ENCODE measurements around the gene DNAJB12. TPM values are rescaled to one million over a fixed set of nuclear protein-coding genes. Genes with fewer than 3 reads are reported as not detected.
"Not testable (repeated sequence)": the region's sequence is repeated elsewhere in the genome, so short reads cannot be mapped to it uniquely, and the experiment has no call there.

Gene DNAJB12
- polyA plus RNA-seq, 6 donors from 2014 or later, result 15.7 to 28.4 (median 18.6) TPM

GRCh38 chr10:72325243-72326175 lies 29.2 kb downstream of the DNAJB12 start:
- peaks cover 37 to 85% (median 76%) of the 10 kb centered on the region in 3 donors for H3K4me1 Mint-ChIP-seq
- peak overlapping the region in 2 of 6 donors; percentile 63 to 95 for H3K27ac Mint-ChIP-seq
- H3K9me3 Mint-ChIP-seq; DNase-seq; H3K27me3 Mint-ChIP-seq; ATAC-seq (ENCODE audit: low read depth in 2 of 2); H3K36me3 Mint-ChIP-seq: not testable (repeated sequence)
- H3K4me3 Mint-ChIP-seq, result peak overlapping the region in 2 of 8 donors; percentile 15 to 30

DNA sequence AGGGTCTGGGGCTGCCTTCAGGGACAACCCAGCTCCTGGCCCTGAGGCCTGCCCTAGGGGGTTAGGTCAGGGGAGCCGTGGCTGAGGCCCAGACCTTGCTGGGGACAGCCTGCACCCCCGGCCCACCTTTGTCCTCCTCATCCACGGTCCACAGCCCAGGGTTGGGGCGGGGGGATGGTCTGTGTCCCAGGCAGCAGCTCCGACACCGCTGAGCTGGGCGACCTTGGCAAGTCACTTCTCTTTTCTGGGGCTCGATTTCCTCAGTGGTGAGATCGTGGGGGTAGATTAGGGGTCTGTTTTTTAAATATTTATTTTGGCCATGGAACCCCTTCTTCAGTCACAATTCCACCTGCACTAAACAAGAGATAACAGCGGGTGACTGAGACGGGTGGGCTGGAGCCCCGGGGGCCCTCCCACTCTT lies 30.9 kb downstream of the DNAJB12 start:
- DNase-seq (peak; percentile 59), ATAC-seq (ENCODE audit: low read depth in 2 of 2) (peak; percentile 9 to 13)
- peak overlapping the region; percentile 45 to 95 (median 84) for H3K27ac Mint-ChIP-seq
- H3K27me3 Mint-ChIP-seq, result no peaks in the 10 kb centered on the region
- H3K4me1 Mint-ChIP-seq, result peaks cover 35 to 82% (median 75%) of the 10 kb centered on the region in 3 donors
- no peaks in the 10 kb centered on the region for H3K9me3 Mint-ChIP-seq
- no peaks in the 10 kb centered on the region for H3K36me3 Mint-ChIP-seq
- peak overlapping the region; percentile 57 to 87 (median 70) for H3K4me3 Mint-ChIP-seq

GRCh38 chr10:72323108-72323749 lies 31.5 kb downstream of the DNAJB12 start:
- no peaks in the 10 kb centered on the region for H3K9me3 Mint-ChIP-seq
- no peaks in the 10 kb centered on the region for H3K27me3 Mint-ChIP-seq
- H3K27ac Mint-ChIP-seq, result peak overlapping the region; percentile 69 to 93 (median 90)
- no peaks in the 10 kb centered on the region for H3K36me3 Mint-ChIP-seq
- DNase-seq (no peak), ATAC-seq (ENCODE audit: low read depth in 2 of 2) (no peak)
- H3K4me1 Mint-ChIP-seq, result peaks cover 36 to 82% (median 75%) of the 10 kb centered on the region in 3 donors
- H3K4me3 Mint-ChIP-seq, result peak overlapping the region in 7 of 8 donors; percentile 44 to 87 (median 68)

DNA sequence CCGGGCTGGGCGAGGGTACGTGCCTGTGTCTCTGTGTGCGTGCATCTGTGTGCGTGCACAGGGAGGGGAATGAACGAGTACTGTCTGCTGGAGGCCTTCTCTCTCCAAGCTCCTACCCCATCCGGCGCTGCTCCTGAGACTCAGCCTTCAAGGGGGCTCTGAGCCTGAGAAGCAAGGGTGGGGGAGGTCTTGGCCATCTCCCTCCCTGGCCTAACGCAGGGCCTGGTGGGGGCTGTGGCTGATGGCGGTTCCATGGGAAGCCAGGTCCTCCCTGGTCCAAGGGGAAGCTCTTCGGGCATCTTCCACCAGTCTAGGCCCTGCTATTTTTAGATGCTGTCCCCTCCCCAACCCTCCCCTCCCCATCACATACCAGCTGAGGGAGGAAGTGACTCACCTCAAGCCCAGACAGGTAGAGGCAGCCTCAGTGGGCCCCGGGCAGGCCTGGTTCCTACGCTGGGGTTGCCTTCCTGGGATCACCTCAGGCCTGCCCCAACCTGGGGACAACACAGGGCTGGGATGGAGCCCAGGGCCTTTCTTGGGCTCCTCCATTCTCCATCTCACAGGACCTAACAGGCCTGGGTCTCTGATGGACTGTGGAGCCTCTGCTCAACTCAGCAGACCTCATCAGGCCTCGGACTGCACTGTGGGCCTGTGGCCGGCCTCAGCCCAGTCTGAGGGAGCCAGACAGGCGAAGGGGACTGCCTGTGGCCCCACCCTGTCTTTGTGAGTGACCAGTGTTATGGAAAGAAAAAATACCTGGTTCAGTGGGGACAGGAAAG lies 32.2 kb downstream of the DNAJB12 start:
- peaks cover 39 to 82% (median 74%) of the 10 kb centered on the region in 3 donors for H3K4me1 Mint-ChIP-seq
- no peaks in the 10 kb centered on the region for H3K27me3 Mint-ChIP-seq
- DNase-seq, result no peak
- H3K27ac Mint-ChIP-seq, result peak overlapping the region in 5 of 6 donors; percentile 59 to 92 (median 88)
- H3K4me3 Mint-ChIP-seq, result peak overlapping the region in 6 of 8 donors; percentile 29 to 69 (median 53)
- no peak for ATAC-seq (ENCODE audit: low read depth in 2 of 2)
- H3K36me3 Mint-ChIP-seq, result no peaks in the 10 kb centered on the region
- H3K9me3 Mint-ChIP-seq, result no peaks in the 10 kb centered on the region

DNA sequence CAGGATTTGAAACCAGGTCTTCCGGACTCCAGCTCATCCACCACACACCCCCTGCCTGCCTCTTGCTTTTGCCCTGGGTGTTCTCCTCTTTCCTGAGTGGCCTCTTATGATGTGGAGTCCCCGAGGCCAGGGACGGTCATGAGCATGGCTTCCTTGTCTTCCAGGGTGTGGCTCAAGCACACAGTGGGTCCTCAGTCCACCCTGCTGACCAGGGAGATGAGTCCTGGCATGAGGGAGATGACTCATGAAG lies 32.8 kb downstream of the DNAJB12 start:
- ATAC-seq (ENCODE audit: low read depth in 2 of 2) (no peak), DNase-seq (no peak)
- H3K27ac Mint-ChIP-seq, result peak overlapping the region in 4 of 6 donors; percentile 23 to 93 (median 84)
- peak overlapping the region in 4 of 8 donors; percentile 5 to 69 (median 52) for H3K4me3 Mint-ChIP-seq
- no peaks in the 10 kb centered on the region for H3K9me3 Mint-ChIP-seq
- peaks cover 42 to 81% (median 76%) of the 10 kb centered on the region in 3 donors for H3K4me1 Mint-ChIP-seq
- no peaks in the 10 kb centered on the region for H3K36me3 Mint-ChIP-seq
- H3K27me3 Mint-ChIP-seq, result no peaks in the 10 kb centered on the region

- Mint-ChIP-seq H3K27ac (peak overlapping the region; percentile 85 to 99 (median 99)), H3K4me1 (peaks cover 40 to 81% (median 74%) of the 10 kb centered on the region in 3 donors), H3K4me3 (peak overlapping the region in 3 of 8 donors; percentile 36 to 92 (median 61)), H3K36me3 (no peaks in the 10 kb centered on the region), H3K9me3 (no peaks in the 10 kb centered on the region), H3K27me3 (no peaks in the 10 kb centered on the region)
- no peak for DNase-seq
- no peak for ATAC-seq (ENCODE audit: low read depth in 2 of 2)
Observed at GRCh38 chr10:72321248-72322029, 33.3 kb downstream of the DNAJB12 start.

- Mint-ChIP-seq H3K9me3 (no peaks in the 10 kb centered on the region), H3K4me3 (peak overlapping the region; percentile 61 to 92 (median 88)), H3K4me1 (peaks cover 45 to 86% (median 77%) of the 10 kb centered on the region in 3 donors), H3K27ac (peak overlapping the region; percentile 85 to 99 (median 99)), H3K36me3 (no peaks in the 10 kb centered on the region), H3K27me3 (no peaks in the 10 kb centered on the region)
- ATAC-seq (ENCODE audit: low read depth in 2 of 2) (peak; percentile 44 to 52), DNase-seq (peak; percentile 79)
Observed at GRCh38 chr10:72320676-72321247, 34.0 kb downstream of the DNAJB12 start.

- H3K27me3 Mint-ChIP-seq, result no peaks in the 10 kb centered on the region
- ATAC-seq (ENCODE audit: low read depth in 2 of 2), result peak; percentile 74 to 76
- peaks cover 51 to 84% (median 76%) of the 10 kb centered on the region in 3 donors for H3K4me1 Mint-ChIP-seq
Observed at GRCh38 chr10:72319416-72320254, 35.1 kb downstream of the DNAJB12 start.

GRCh38 chr10:72318418-72319262 lies 36.1 kb downstream of the DNAJB12 start:
- Mint-ChIP-seq H3K4me1 (peaks cover 43 to 75% (median 66%) of the 10 kb centered on the region in 3 donors), H3K27ac (peak overlapping the region; percentile 81 to 99 (median 96)), H3K36me3 (no peaks in the 10 kb centered on the region), H3K9me3 (no peaks in the 10 kb centered on the region), H3K27me3 (no peaks in the 10 kb centered on the region), H3K4me3 (peak overlapping the region; percentile 48 to 90 (median 82))
- DNase-seq (no peak), ATAC-seq (ENCODE audit: low read depth in 2 of 2) (no peak)

More at GRCh38 chr10:72319416-72320254, 35.1 kb downstream of the DNAJB12 start:
- DNase-seq, result peak; percentile 90
- Mint-ChIP-seq H3K9me3 (no peaks in the 10 kb centered on the region), H3K4me3 (peak overlapping the region; percentile 61 to 92 (median 88)), H3K27ac (peak overlapping the region; percentile 85 to 99 (median 99)), H3K36me3 (no peaks in the 10 kb centered on the region)

DNA sequence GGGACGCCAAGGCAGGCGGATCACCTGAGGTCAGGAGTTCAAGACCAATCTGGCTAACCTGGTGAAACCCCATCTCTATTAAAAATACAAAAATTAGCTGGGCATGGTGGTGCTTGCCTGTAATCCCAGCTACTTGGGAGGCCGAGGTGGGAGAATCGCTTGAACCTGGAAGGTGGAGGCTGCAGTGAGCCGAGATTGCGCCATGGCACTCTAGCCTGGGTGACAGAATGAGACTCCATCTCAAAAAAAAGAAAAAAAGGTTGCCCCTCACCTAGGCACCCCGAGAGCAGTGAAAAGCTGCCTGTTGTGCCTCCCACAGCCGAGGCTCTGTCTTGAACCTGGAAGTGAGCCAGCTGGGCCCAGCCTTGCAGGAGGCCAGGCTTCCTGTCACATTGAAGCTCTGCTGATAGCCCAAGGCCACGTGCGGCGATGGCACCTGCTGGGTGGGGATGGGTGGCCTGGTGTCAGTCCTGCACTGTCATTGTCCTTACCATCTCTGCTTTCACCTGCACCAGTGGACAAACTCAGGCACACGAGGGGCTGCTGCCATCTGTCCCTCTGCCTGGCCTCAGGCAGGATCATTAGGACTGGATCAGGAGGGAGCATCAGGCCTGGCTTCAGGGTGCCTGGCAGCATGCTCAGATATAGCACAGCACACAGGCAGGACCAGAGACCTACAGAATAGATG lies 37.8 kb downstream of the DNAJB12 start:
- no peaks in the 10 kb centered on the region for H3K9me3 Mint-ChIP-seq
- peaks cover 38 to 58% (median 50%) of the 10 kb centered on the region in 3 donors for H3K4me1 Mint-ChIP-seq
- DNase-seq (peak; percentile 66), ATAC-seq (ENCODE audit: low read depth in 2 of 2) (no peak)
- H3K36me3 Mint-ChIP-seq, result no peaks in the 10 kb centered on the region
- peak overlapping the region; percentile 12 to 98 (median 95) for H3K27ac Mint-ChIP-seq
- peak overlapping the region; percentile 7 to 81 (median 56) for H3K4me3 Mint-ChIP-seq
- no peaks in the 10 kb centered on the region for H3K27me3 Mint-ChIP-seq

Measured in naive B cell (primary cell).